ENCODE measurements around the gene JPT2.

JPT2 gene

DNA sequence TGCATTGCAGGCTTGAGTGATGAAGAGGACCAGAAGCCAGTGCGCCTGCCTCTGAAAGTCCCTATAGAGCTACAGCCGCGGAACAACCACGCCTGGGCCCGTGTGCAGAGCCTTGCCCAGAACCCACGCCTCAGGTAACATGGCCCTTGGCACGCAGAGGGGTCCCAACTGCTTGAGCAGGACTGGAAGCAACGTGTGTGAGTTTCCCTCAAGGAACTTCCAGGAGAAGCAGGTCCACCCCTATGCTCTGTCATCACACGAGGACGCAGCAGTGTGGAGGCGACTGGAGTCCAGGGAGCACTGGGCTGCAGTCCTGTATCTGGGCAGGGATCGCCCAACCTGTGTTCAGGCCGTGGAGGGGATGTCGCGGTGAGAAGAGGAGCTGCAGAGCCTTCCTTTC lies 25.1 kb upstream of the JPT2 start:
- H3K4me3 ChIP-seq (ENCODE audit: low read length): no peak overlapping the region
- peaks cover 65% of the 10 kb centered on the region for H3K36me3 ChIP-seq (ENCODE audit: insufficient read depth, low read length)
- no peaks in the 10 kb centered on the region for H3K4me1 ChIP-seq (ENCODE audit: insufficient read depth, low read length)
- H3K27ac ChIP-seq (ENCODE audit: low read depth, low read length): no peak overlapping the region
- WGBS: 96% methylated on average over 15 of the region's 15 CpGs
- H3K9me3 ChIP-seq (ENCODE audit: insufficient read depth, low read depth, low read length): no peaks in the 10 kb centered on the region
- H3K27me3 ChIP-seq (ENCODE audit: insufficient read depth, low read length): no peaks in the 10 kb centered on the region
- no peak overlapping the region for H3K9ac ChIP-seq (ENCODE audit: low read depth, low read length)

DNA sequence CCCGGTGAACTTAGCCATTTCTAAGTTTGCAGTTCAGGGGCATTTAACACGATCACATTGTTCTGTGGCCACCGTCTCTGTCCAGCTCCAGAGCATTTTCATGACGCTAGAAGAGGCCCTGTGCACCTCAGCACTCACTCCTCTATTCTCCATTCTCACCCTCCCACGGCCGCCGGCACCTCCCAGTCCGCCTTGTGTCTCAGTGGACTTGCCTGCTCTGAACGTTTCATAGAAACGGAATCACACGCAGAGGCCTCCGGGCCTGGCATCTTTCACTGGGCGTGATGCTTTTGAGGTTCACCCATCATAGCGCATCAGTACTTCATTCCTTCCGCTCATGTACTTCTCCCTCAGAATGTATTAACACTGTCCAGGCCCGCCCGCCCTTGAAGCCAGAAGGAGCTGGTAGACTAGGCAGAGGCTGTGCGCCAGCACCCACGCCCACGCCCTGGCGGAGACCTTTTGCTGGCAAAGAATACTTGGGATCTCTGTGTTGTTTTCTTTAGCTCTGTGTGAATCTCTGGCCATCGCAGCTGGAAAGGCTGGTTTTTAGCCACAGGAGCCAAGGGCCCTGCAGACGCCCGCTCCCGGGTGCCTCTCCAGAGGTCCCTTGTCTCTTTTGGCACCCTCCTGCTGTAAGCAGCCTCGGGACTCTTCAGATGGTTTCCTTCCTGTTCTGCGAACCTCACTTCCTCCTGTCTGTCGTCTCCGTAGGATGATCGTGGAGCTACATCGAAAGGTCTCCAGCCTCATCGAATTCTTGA lies 23.4 kb upstream of the JPT2 start:
- Histone ChIP-seq H3K9me3 (ENCODE audit: insufficient read depth, low read depth, low read length) (no peaks in the 10 kb centered on the region), H3K4me1 (ENCODE audit: insufficient read depth, low read length) (no peaks in the 10 kb centered on the region), H3K9ac (ENCODE audit: low read depth, low read length) (no peak overlapping the region), H3K4me3 (ENCODE audit: low read length) (no peak overlapping the region), H3K27ac (ENCODE audit: low read depth, low read length) (no peak overlapping the region), H3K36me3 (ENCODE audit: insufficient read depth, low read length) (peaks cover 69% of the 10 kb centered on the region), H3K27me3 (ENCODE audit: insufficient read depth, low read length) (no peaks in the 10 kb centered on the region)
- 97% methylated on average over 32 of the region's 32 CpGs for WGBS

DNA sequence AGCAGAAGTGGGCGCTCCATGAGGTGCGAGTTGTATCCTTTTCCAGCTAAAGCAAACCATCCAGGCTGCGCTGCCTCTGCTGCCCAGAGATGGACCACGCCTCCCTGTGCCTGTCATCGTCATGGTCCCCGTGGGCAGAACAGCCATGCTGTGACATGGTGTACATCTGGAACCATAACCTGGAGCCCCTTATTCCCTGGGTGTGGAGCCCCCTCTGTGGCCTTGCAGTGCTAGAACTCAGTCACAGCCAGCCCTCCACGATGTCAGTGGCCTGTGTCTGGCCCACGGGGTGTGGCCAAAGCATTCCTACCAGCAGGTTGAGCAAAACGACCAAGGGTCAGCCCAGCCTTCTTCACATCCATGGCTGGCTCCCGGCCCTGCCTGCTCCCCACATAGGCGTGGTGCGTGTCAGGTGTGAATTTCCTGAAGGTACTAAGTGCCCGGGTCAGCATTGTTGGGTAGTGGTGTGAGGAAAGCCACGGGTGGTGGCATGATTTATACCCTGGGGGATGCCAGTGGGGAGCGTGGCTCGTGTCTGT lies 22.7 kb upstream of the JPT2 start:
- WGBS: 95% methylated on average over 16 of the region's 16 CpGs
- Histone ChIP-seq H3K4me1 (ENCODE audit: insufficient read depth, low read length) (no peaks in the 10 kb centered on the region), H3K27ac (ENCODE audit: low read depth, low read length) (no peak overlapping the region), H3K4me3 (ENCODE audit: low read length) (no peak overlapping the region), H3K9me3 (ENCODE audit: insufficient read depth, low read depth, low read length) (no peaks in the 10 kb centered on the region), H3K27me3 (ENCODE audit: insufficient read depth, low read length) (no peaks in the 10 kb centered on the region), H3K36me3 (ENCODE audit: insufficient read depth, low read length) (peaks cover 72% of the 10 kb centered on the region), H3K9ac (ENCODE audit: low read depth, low read length) (no peak overlapping the region)

DNA sequence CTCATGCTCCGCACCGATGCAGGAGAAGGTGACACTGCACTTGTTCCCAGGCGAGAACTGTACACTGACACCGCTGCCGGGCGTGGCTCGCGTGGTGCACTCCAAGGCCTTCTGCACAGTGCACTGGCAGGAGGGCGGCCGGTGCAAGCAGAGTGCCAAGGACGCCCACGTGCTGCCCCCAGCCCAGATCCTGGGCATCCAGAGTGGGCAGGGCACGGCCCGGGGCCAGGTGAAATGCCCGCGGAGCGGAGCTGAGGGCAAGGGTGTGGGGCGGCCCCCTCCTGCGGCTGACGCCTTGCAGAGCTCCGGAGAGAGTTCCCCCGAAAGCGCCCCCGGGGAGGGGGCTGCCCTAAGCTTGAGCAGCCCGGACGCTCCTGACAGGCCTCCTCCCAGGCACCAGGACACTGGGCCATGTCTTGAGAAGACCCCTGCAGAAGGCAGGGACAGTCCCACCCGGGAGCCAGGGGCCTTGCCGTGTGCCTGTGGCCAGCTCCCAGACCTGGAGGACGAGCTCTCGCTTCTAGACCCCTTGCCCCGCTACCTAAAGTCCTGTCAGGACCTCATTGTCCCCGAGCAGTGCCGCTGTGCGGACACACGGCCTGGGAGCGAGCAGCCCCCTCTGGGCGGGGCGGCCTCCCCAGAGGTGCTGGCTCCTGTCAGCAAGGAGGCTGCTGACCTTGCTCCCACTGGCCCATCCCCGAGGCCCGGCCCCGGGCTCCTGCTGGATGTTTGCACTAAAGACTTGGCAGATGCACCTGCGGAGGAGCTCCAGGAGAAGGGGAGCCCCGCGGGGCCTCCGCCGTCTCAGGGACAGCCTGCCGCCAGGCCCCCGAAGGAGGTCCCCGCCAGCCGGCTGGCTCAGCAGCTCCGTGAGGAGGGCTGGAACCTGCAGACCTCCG lies 21.9 kb upstream of the JPT2 start:
- no peak overlapping the region for H3K27ac ChIP-seq (ENCODE audit: low read depth, low read length)
- WGBS: 96% methylated on average over 52 of the region's 52 CpGs
- no peaks in the 10 kb centered on the region for H3K27me3 ChIP-seq (ENCODE audit: insufficient read depth, low read length)
- H3K4me1 ChIP-seq (ENCODE audit: insufficient read depth, low read length): no peaks in the 10 kb centered on the region
- H3K36me3 ChIP-seq (ENCODE audit: insufficient read depth, low read length): peaks cover 70% of the 10 kb centered on the region
- no peak overlapping the region for H3K4me3 ChIP-seq (ENCODE audit: low read length)
- H3K9ac ChIP-seq (ENCODE audit: low read depth, low read length): no peak overlapping the region
- H3K9me3 ChIP-seq (ENCODE audit: insufficient read depth, low read depth, low read length): no peaks in the 10 kb centered on the region

DNA sequence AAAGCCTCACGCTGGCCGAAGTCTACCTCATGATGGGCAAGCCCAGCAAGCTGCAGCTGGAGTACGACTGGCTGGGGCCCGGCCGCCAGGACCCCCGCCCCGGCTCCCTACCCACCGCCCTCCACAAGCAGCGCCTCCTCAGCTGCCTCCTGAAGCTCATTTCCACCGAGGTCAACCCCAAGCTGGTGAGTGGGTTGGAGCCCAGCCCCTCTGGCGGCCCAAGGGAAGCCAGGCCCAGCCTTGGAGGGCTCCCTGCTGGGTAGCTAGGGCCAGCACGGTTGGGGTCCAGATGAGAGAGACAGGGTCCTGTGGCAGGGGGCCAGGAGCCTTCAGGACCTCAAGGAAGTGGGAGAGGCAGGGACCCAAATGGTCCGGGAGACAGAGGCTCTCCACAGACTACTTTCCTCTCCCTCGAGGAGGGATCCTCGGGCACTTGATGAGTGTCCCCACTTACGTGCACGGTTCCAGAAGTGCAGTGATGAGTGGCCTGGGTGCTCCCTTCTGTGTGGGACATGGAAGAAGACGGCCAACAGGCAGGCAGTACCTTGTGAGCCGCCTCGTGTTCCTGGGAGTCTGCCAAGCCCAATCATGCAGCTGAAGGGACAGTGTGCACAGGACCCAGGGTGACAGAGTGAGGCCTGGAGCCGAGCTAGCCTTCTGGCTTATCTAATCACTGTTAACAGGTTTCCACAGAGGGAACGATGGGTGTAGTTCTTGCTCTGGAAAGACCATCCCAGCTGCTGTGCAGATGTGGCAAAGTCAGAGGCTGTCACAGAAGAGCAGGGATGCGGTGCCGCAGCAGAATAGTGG lies 21.1 kb upstream of the JPT2 start:
- Histone ChIP-seq H3K27ac (ENCODE audit: low read depth, low read length) (no peak overlapping the region), H3K4me3 (ENCODE audit: low read length) (no peak overlapping the region), H3K27me3 (ENCODE audit: insufficient read depth, low read length) (no peaks in the 10 kb centered on the region), H3K9me3 (ENCODE audit: insufficient read depth, low read depth, low read length) (no peaks in the 10 kb centered on the region), H3K4me1 (ENCODE audit: insufficient read depth, low read length) (no peaks in the 10 kb centered on the region), H3K9ac (ENCODE audit: low read depth, low read length) (no peak overlapping the region), H3K36me3 (ENCODE audit: insufficient read depth, low read length) (peaks cover 68% of the 10 kb centered on the region)
- WGBS: 94% methylated on average over 24 of the region's 24 CpGs

DNA sequence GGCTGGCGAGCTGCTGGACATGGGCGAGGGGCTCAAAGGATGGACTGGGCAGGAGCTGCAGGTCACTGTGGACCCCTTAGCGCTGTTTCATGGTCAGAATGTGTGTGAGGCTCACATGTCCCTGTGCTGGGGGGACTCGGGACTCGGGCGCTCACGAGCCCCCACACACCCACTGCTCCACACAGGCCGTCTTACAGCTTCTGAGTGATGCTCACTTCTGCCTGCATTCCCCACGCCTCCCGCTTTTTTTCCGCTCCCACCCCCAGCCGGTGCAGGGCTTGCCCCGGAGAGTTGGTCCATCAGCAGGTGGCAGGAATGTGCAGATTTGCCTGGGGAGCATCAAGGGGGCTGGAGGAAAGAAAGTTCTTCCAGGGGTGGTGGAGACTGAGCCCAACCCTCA lies 20.2 kb upstream of the JPT2 start:
- WGBS: 95% methylated on average over 13 of the region's 13 CpGs
- Histone ChIP-seq H3K4me1 (ENCODE audit: insufficient read depth, low read length) (no peaks in the 10 kb centered on the region), H3K9me3 (ENCODE audit: insufficient read depth, low read depth, low read length) (no peaks in the 10 kb centered on the region), H3K27me3 (ENCODE audit: insufficient read depth, low read length) (no peaks in the 10 kb centered on the region), H3K9ac (ENCODE audit: low read depth, low read length) (no peak overlapping the region), H3K4me3 (ENCODE audit: low read length) (no peak overlapping the region), H3K36me3 (ENCODE audit: insufficient read depth, low read length) (peaks cover 68% of the 10 kb centered on the region), H3K27ac (ENCODE audit: low read depth, low read length) (no peak overlapping the region)

DNA sequence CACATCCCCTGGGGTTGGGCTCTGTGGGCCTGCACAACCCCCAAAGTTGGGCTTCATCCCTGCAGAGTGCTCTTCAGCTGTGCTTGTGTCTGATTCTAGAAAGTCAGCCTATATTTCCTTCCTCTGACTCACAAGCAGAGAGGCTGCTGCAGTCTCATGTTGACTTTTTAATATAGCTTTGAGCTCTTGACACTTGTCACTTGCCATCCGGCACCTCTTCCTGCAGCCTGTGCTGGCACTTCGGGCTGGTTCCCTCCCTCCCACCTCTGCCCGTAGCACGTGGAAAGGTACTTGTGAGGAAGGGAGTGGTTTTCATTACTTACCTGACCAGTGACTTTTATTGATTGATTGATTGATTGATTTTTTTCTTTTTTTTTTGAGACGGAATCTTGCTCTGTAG lies 19.0 kb upstream of the JPT2 start:
- no peak overlapping the region for H3K4me3 ChIP-seq (ENCODE audit: low read length)
- no peaks in the 10 kb centered on the region for H3K27me3 ChIP-seq (ENCODE audit: insufficient read depth, low read length)
- no peaks in the 10 kb centered on the region for H3K4me1 ChIP-seq (ENCODE audit: insufficient read depth, low read length)
- H3K27ac ChIP-seq (ENCODE audit: low read depth, low read length): no peak overlapping the region
- no peaks in the 10 kb centered on the region for H3K9me3 ChIP-seq (ENCODE audit: insufficient read depth, low read depth, low read length)
- 96% methylated on average over 4 of the region's 5 CpGs for WGBS
- peaks cover 73% of the 10 kb centered on the region for H3K36me3 ChIP-seq (ENCODE audit: insufficient read depth, low read length)
- no peak overlapping the region for H3K9ac ChIP-seq (ENCODE audit: low read depth, low read length)

DNA sequence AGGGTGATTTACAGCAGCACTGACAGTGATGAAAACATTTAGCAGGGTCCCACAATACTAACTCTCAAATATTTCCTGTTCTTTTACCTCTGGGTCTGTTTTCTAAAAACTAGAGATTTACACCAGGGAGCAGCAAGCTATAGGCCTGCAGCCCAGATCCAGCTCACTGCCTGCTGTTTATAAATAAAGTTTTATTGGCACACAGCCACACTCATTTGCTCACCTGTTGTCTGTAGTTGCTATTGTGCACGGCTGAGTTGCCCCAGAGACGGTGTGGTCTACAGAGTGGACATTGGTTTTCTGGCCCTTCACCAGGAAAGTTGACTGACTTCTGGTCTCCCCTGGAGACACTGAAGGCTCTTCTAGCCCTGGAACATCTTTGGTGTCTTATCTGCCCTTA lies 16.3 kb upstream of the JPT2 start:
- Histone ChIP-seq H3K27me3 (ENCODE audit: insufficient read depth, low read length) (no peaks in the 10 kb centered on the region), H3K36me3 (ENCODE audit: insufficient read depth, low read length) (peaks cover 77% of the 10 kb centered on the region), H3K27ac (ENCODE audit: low read depth, low read length) (no peak overlapping the region), H3K9me3 (ENCODE audit: insufficient read depth, low read depth, low read length) (no peaks in the 10 kb centered on the region), H3K4me3 (ENCODE audit: low read length) (no peak overlapping the region), H3K4me1 (ENCODE audit: insufficient read depth, low read length) (no peaks in the 10 kb centered on the region), H3K9ac (ENCODE audit: low read depth, low read length) (no peak overlapping the region)
- 100% methylated on average over 2 of the region's 2 CpGs for WGBS

DNA sequence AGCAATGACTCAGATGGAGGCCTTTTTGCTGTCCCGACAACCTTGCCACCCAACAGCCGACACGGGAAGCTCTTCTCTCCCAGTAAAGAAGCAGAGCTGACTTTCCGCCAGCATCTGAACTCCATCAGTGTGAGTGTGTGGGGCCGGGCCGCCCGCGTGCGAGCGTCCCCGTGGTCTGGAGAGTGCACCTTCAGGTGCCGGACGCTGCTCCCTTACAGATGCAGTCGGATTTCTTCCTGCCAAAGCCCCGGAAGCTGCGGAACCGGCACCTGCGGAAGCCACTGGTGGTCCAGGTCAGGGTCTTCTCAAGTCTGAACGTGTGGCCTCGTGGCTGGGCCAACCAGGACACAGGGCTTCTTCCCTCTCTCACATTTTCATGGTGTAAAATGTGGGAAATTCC lies 15.5 kb upstream of the JPT2 start:
- Histone ChIP-seq H3K27me3 (ENCODE audit: insufficient read depth, low read length) (no peaks in the 10 kb centered on the region), H3K9ac (ENCODE audit: low read depth, low read length) (no peak overlapping the region), H3K9me3 (ENCODE audit: insufficient read depth, low read depth, low read length) (no peaks in the 10 kb centered on the region), H3K4me1 (ENCODE audit: insufficient read depth, low read length) (no peaks in the 10 kb centered on the region), H3K4me3 (ENCODE audit: low read length) (no peak overlapping the region), H3K36me3 (ENCODE audit: insufficient read depth, low read length) (peaks cover 77% of the 10 kb centered on the region), H3K27ac (ENCODE audit: low read depth, low read length) (no peak overlapping the region)
- WGBS: 97% methylated on average over 20 of the region's 20 CpGs

DNA sequence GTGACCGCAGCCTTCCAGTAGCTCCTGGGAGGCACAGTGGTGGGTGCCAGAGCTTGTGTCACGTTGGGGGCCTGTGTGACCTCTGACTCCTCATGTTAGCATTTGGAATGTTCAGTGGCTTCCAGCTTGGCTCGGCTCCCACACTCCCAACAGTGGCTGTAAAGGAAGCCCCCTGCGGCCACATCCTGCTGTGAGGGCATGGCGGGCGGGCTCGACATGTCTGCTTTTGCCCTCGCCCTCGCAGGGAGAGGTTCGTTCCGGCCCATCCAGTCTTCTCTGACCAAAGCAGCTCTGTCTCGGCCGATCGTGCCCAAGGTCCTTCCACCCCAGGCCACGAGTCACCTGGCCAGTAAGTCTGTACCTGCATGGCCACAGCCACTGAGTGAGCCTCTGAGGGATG lies 12.2 kb upstream of the JPT2 start:
- Histone ChIP-seq H3K4me1 (ENCODE audit: insufficient read depth, low read length) (no peaks in the 10 kb centered on the region), H3K36me3 (ENCODE audit: insufficient read depth, low read length) (peaks cover 89% of the 10 kb centered on the region), H3K27ac (ENCODE audit: low read depth, low read length) (no peak overlapping the region), H3K9ac (ENCODE audit: low read depth, low read length) (no peak overlapping the region), H3K9me3 (ENCODE audit: insufficient read depth, low read depth, low read length) (no peaks in the 10 kb centered on the region), H3K4me3 (ENCODE audit: low read length) (no peak overlapping the region), H3K27me3 (ENCODE audit: insufficient read depth, low read length) (no peaks in the 10 kb centered on the region)
- 93% methylated on average over 15 of the region's 15 CpGs for WGBS

DNA sequence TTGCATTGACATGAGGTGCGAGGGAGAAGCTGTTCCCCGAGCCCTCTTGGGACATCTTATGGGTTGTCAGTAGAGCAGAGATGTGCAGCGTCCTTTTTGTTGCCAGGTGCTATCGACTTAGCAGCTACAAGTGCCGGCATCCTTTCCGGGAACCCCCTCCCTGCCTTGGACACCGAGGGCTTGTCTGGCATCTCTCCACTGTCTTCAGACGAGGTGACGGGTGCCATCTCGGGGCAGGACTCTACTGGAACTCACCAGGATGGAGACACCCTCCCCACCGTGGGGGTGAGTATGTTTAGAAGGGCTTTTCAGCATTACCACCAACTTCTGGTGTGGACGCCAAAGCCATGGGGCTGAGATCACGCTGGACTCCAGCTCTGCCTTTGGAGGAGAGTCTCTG lies 11.8 kb upstream of the JPT2 start:
- peaks cover 92% of the 10 kb centered on the region for H3K36me3 ChIP-seq (ENCODE audit: insufficient read depth, low read length)
- H3K9me3 ChIP-seq (ENCODE audit: insufficient read depth, low read depth, low read length): no peaks in the 10 kb centered on the region
- no peak overlapping the region for H3K9ac ChIP-seq (ENCODE audit: low read depth, low read length)
- H3K4me3 ChIP-seq (ENCODE audit: low read length): no peak overlapping the region
- no peak overlapping the region for H3K27ac ChIP-seq (ENCODE audit: low read depth, low read length)
- no peaks in the 10 kb centered on the region for H3K4me1 ChIP-seq (ENCODE audit: insufficient read depth, low read length)
- WGBS: 96% methylated on average over 13 of the region's 13 CpGs
- no peaks in the 10 kb centered on the region for H3K27me3 ChIP-seq (ENCODE audit: insufficient read depth, low read length)

Data from HUES64 (cell line).